OCI-LY1 (cell line): ENCODE data around the gene KRT6A.

Experiments
- EZH2 ChIP-seq: fragments of 200-600 bp; sonication (generic), shearing (Covaris generic); IDR thresholded peaks from 2 replicates; pipeline ENCODE4 v1.8.0; 2017; ENCODE audit warnings: borderline replicate concordance, mixed run types, mild to moderate bottlenecking, antibody characterized with exemption, low read length, moderate library complexity, mixed read lengths
- TF ChIP-seq, protein P1 (sequence below): fragments of 200-600 bp; sonication (generic), shearing (Covaris generic); IDR thresholded peaks from 2 replicates; pipeline ENCODE4 v1.5.1; 2017; ENCODE audit warnings: mild to moderate bottlenecking, antibody characterized with exemption, low read length, moderate library complexity, mixed read lengths

DNA sequence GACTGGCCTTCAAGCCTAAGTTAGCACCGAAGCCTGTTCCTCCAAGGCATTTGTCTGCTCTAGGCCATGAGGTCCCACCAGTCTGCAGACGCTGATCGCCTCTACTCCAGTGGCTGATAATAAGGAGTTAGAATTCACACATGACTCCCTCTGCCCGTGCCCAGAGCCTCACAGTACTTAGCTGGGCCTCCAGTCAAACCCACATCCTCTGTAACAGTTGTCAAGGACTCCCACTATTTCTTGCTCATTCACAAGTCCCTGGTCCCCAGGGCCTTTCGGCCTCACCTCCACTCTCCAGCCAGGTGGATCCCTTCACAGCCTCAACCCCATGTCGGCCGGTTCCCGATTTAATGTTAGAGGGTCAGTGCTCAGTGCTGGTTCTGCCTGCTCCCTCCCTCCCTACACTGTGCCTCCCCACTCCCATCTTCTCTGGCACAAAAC lies 33.5 kb upstream of the KRT6A start:
- TF ChIP-seq, protein P1, sequence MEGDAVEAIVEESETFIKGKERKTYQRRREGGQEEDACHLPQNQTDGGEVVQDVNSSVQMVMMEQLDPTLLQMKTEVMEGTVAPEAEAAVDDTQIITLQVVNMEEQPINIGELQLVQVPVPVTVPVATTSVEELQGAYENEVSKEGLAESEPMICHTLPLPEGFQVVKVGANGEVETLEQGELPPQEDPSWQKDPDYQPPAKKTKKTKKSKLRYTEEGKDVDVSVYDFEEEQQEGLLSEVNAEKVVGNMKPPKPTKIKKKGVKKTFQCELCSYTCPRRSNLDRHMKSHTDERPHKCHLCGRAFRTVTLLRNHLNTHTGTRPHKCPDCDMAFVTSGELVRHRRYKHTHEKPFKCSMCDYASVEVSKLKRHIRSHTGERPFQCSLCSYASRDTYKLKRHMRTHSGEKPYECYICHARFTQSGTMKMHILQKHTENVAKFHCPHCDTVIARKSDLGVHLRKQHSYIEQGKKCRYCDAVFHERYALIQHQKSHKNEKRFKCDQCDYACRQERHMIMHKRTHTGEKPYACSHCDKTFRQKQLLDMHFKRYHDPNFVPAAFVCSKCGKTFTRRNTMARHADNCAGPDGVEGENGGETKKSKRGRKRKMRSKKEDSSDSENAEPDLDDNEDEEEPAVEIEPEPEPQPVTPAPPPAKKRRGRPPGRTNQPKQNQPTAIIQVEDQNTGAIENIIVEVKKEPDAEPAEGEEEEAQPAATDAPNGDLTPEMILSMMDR = no peak
- TF ChIP-seq EZH2 = no peak
